HFFc6 (cell line): ENCODE measurements around the gene ALG11. TPM values are rescaled to one million over a fixed set of nuclear protein-coding genes. Genes with fewer than 3 reads are reported as not detected.

ENCODE experiments used
- DNase-seq: peaks from one replicate; pipeline ENCODE4 v3.0.0-alpha.2; 2018
- H3K27ac Mint-ChIP-seq: 2 replicates; pipeline ENCODE4 v1.8.0; 2020; ENCODE audit warnings: mild to moderate bottlenecking, mixed read lengths
- H3K27me3 Mint-ChIP-seq: 2 replicates; pipeline ENCODE4 v1.8.0; 2021; ENCODE audit warnings: mild to moderate bottlenecking, moderate library complexity, mixed read lengths; ENCODE audit not compliant: insufficient read depth
- H3K36me3 Mint-ChIP-seq: 2 replicates; pipeline ENCODE4 v1.8.0; 2021; ENCODE audit warnings: low read depth, mixed read lengths
- H3K4me1 Mint-ChIP-seq: 2 replicates; pipeline ENCODE4 v1.8.0; 2020; ENCODE audit warnings: low read depth, mixed read lengths
- H3K4me3 Mint-ChIP-seq: 2 replicates; pipeline ENCODE4 v1.8.0; 2020; ENCODE audit warnings: mild to moderate bottlenecking, moderate library complexity, mixed read lengths
- H3K9me3 Mint-ChIP-seq: 2 replicates; pipeline ENCODE4 v1.8.0; 2020; ENCODE audit warnings: mild to moderate bottlenecking, mixed read lengths
- CTCF ChIP-seq: fragments of 200-600 bp; sonication (generic); IDR thresholded peaks from 2 replicates; pipeline ENCODE4 v1.5.0; 2021; ENCODE audit warnings: antibody characterized with exemption, mild to moderate bottlenecking
- total RNA-seq, 6 experiments: library from RNA; stranded (reverse); fragmentation: NEBNext Ultra II Directional; extraction: Animal tissue kit (Norgen Biotek cat#: 25700); gene quantifications; 2 replicates in 1 of 6; 3 replicates in 5 of 6; pipeline ENCODE4 v1.2.3, GENCODE V29; 2021

The ALG11 gene
- total RNA-seq, 6 experiments from 2014 or later, result 37.1 to 45.2 (median 41.0) TPM

GRCh38 chr13:51993713-51994112 lies 18.5 kb upstream of the ALG11 start:
- Mint-ChIP-seq H3K27ac (no peak overlapping the region), H3K36me3 (no peaks in the 10 kb centered on the region), H3K4me1 (no peaks in the 10 kb centered on the region), H3K27me3 (peaks cover 41% of the 10 kb centered on the region), H3K4me3 (no peak overlapping the region), H3K9me3 (no peaks in the 10 kb centered on the region)
- TF ChIP-seq CTCF, result no peak
- DNase-seq, result no peak

- Mint-ChIP-seq H3K27me3 (peaks cover 43% of the 10 kb centered on the region), H3K4me3 (no peak overlapping the region), H3K36me3 (no peaks in the 10 kb centered on the region), H3K4me1 (no peaks in the 10 kb centered on the region), H3K27ac (no peak overlapping the region), H3K9me3 (no peaks in the 10 kb centered on the region)
- DNase-seq, result no peak
- TF ChIP-seq CTCF, result no peak
Observed at GRCh38 chr13:51995677-51996551, 16.3 kb upstream of the ALG11 start.

- Mint-ChIP-seq H3K4me3 (no peak overlapping the region), H3K36me3 (no peaks in the 10 kb centered on the region)
Observed at GRCh38 chr13:51996641-51997040, 15.6 kb upstream of the ALG11 start.

GRCh38 chr13:51997186-51997585 lies 15.0 kb upstream of the ALG11 start:
- Mint-ChIP-seq H3K4me3 (no peak overlapping the region), H3K36me3 (no peaks in the 10 kb centered on the region), H3K27ac (no peak overlapping the region), H3K4me1 (no peaks in the 10 kb centered on the region), H3K9me3 (no peaks in the 10 kb centered on the region), H3K27me3 (peaks cover 39% of the 10 kb centered on the region)
- TF ChIP-seq CTCF, result no peak
- no peak for DNase-seq

More at GRCh38 chr13:51996641-51997040, 15.6 kb upstream of the ALG11 start:
- no peaks in the 10 kb centered on the region for H3K4me1 Mint-ChIP-seq
- H3K27me3 Mint-ChIP-seq, result peaks cover 39% of the 10 kb centered on the region
- no peak overlapping the region for H3K27ac Mint-ChIP-seq
- no peak for DNase-seq
- no peaks in the 10 kb centered on the region for H3K9me3 Mint-ChIP-seq
- TF ChIP-seq CTCF, result no peak

- H3K4me1 Mint-ChIP-seq, result no peaks in the 10 kb centered on the region
- no peak overlapping the region for H3K4me3 Mint-ChIP-seq
- H3K27me3 Mint-ChIP-seq, result peaks cover 39% of the 10 kb centered on the region
- TF ChIP-seq CTCF, result no peak
- H3K9me3 Mint-ChIP-seq, result no peaks in the 10 kb centered on the region
- no peak overlapping the region for H3K27ac Mint-ChIP-seq
- no peak for DNase-seq
- H3K36me3 Mint-ChIP-seq, result no peaks in the 10 kb centered on the region
Observed at GRCh38 chr13:51997641-51998330, 14.4 kb upstream of the ALG11 start.
